SU-DHL-6 (cell line): ENCODE data around the gene CLPTM1L.
"Not testable (repeated sequence)": the region's sequence is repeated elsewhere in the genome, so short reads cannot be mapped to it uniquely, and the experiment has no call there.

Experiments used
- H2AFZ ChIP-seq: fragments of 200-600 bp; sonication (generic); 2 replicates; pipeline ENCODE4 v1.6.1; 2014; ENCODE audit warnings: low read depth, mild to moderate bottlenecking, moderate library complexity, mixed read lengths, antibody characterized with exemption, low read length; ENCODE audit not compliant: severe bottlenecking
- H3F3A ChIP-seq: fragments of 200-600 bp; shearing (Covaris generic); 2 replicates; pipeline ENCODE4 v1.6.0; 2016; ENCODE audit warnings: antibody characterized with exemption, mild to moderate bottlenecking; ENCODE audit not compliant: insufficient read depth
- H3K27ac ChIP-seq: fragments of 200-600 bp; sonication (generic); 2 replicates; pipeline ENCODE4 v1.5.1; 2016; ENCODE audit warnings: low read depth, mild to moderate bottlenecking, low read length, moderate library complexity, mixed read lengths
- H3K27me3 ChIP-seq: fragments of 200-600 bp; sonication (generic), shearing (Covaris generic); 2 replicates; pipeline ENCODE4 v1.6.0; 2014; ENCODE audit warnings: mild to moderate bottlenecking, low read length
- H3K36me3 ChIP-seq: fragments of 200-600 bp; sonication (generic); 2 replicates; pipeline ENCODE4 v1.6.1; 2014; ENCODE audit warnings: mild to moderate bottlenecking, low read length, mixed read lengths
- H3K4me2 ChIP-seq: fragments of 300-600, 200-600 bp; shearing (Covaris generic), sonication (generic); 2 replicates; pipeline ENCODE4 v1.6.0; 2014; ENCODE audit warnings: low read length, low read depth, mild to moderate bottlenecking; ENCODE audit not compliant: poor library complexity, severe bottlenecking
- H3K4me3 ChIP-seq: fragments of 200-600 bp; sonication (generic); 2 replicates; pipeline ENCODE4 v1.5.1; 2014; ENCODE audit warnings: antibody characterized with exemption, low read length, mild to moderate bottlenecking, mixed read lengths; ENCODE audit not compliant: insufficient read depth, poor library complexity, severe bottlenecking
- H3K79me2 ChIP-seq: fragments of 200-600 bp; sonication (generic); 2 replicates; pipeline ENCODE4 v1.6.1; 2014; ENCODE audit warnings: mild to moderate bottlenecking, low read length, moderate library complexity; ENCODE audit not compliant: insufficient read depth
- H3K9ac ChIP-seq: fragments of 200-600 bp; sonication (generic); 2 replicates; pipeline ENCODE4 v1.7.0; 2014; ENCODE audit warnings: mild to moderate bottlenecking, low read length
- H3K9me2 ChIP-seq: fragments of 200-600 bp; sonication (generic); replicated peaks from 2 replicates; pipeline ENCODE4 v1.6.1; 2014; ENCODE audit warnings: low read length; ENCODE audit not compliant: insufficient read depth
- H3K9me3 ChIP-seq: fragments of 200-600 bp; sonication (generic); 2 replicates; pipeline ENCODE4 v1.6.1; 2014; ENCODE audit warnings: low read length, mixed read lengths; ENCODE audit not compliant: insufficient read depth
- H4K20me1 ChIP-seq: fragments of 200-600 bp; sonication (generic); 2 replicates; pipeline ENCODE4 v1.6.1; 2014; ENCODE audit warnings: low read depth, mild to moderate bottlenecking, antibody characterized with exemption, low read length, moderate library complexity, mixed read lengths
- CTCF ChIP-seq: fragments of 200-600 bp; sonication (generic); IDR thresholded peaks from one replicate; pipeline ENCODE4 v1.5.1; 2017; ENCODE audit warnings: antibody characterized with exemption, mild to moderate bottlenecking, low read length, moderate library complexity; ENCODE audit not compliant: insufficient read depth, poor library complexity, severe bottlenecking
- EZH2phosphoT487 ChIP-seq: fragments of 200-600 bp; sonication (generic), shearing (Covaris generic); conservative IDR thresholded peaks from 2 replicates; pipeline ENCODE4 v1.6.1; 2018; ENCODE audit warnings: mild to moderate bottlenecking, antibody characterized with exemption, low read length, moderate library complexity, mixed read lengths

The CLPTM1L gene

GRCh38 chr5:1374679-1375055 lies 29.8 kb upstream of the CLPTM1L start:
- Histone ChIP-seq H3K36me3 (no peaks in the 10 kb centered on the region), H3K9me3 (no peaks in the 10 kb centered on the region), H3K9me2 (no peaks in the 10 kb centered on the region), H4K20me1 (no peaks in the 10 kb centered on the region), H3K9ac (no peak overlapping the region), H2AFZ (no peak overlapping the region), H3K79me2 (no peaks in the 10 kb centered on the region), H3K4me2 (no peak overlapping the region), H3F3A (no peaks in the 10 kb centered on the region), H3K27ac (no peak overlapping the region), H3K4me3 (no peak overlapping the region), H3K27me3 (no peaks in the 10 kb centered on the region)
- no peak for TF ChIP-seq EZH2phosphoT487
- no peak for TF ChIP-seq CTCF

- no peaks in the 10 kb centered on the region for H3K9me2 ChIP-seq
- H3F3A ChIP-seq, result no peaks in the 10 kb centered on the region
- H3K36me3 ChIP-seq, result no peaks in the 10 kb centered on the region
- no peak overlapping the region for H3K4me2 ChIP-seq
- H3K27ac ChIP-seq, result no peak overlapping the region
- no peaks in the 10 kb centered on the region for H3K9me3 ChIP-seq
- TF ChIP-seq CTCF, result no peak
- no peak for TF ChIP-seq EZH2phosphoT487
- H3K27me3 ChIP-seq, result no peaks in the 10 kb centered on the region
- no peak overlapping the region for H3K9ac ChIP-seq
- H3K79me2 ChIP-seq, result no peaks in the 10 kb centered on the region
- H4K20me1 ChIP-seq, result no peaks in the 10 kb centered on the region
- no peak overlapping the region for H2AFZ ChIP-seq
- H3K4me3 ChIP-seq, result no peak overlapping the region
These were observed 29.3 kb upstream of the CLPTM1L start for GRCh38 chr5:1374030-1374678.

GRCh38 chr5:1371972-1372342 lies 27.1 kb upstream of the CLPTM1L start:
- not testable (repeated sequence) for H3F3A ChIP-seq, H3K36me3 ChIP-seq, H3K9me2 ChIP-seq, H3K9me3 ChIP-seq, H3K4me2 ChIP-seq, H3K9ac ChIP-seq, H3K27me3 ChIP-seq, H3K27ac ChIP-seq, H2AFZ ChIP-seq, H3K4me3 ChIP-seq, H4K20me1 ChIP-seq, H3K79me2 ChIP-seq

- Histone ChIP-seq H3K27ac (no peak overlapping the region), H3K4me2 (no peak overlapping the region)
These were observed 26.5 kb upstream of the CLPTM1L start for GRCh38 chr5:1371218-1371971.

More at GRCh38 chr5:1371218-1371971, 26.5 kb upstream of the CLPTM1L start:
- Histone ChIP-seq H3K36me3 (no peaks in the 10 kb centered on the region), H3K9ac (no peak overlapping the region), H3K4me3 (no peak overlapping the region), H3K9me2 (no peaks in the 10 kb centered on the region), H3K79me2 (no peaks in the 10 kb centered on the region), H2AFZ (no peak overlapping the region), H4K20me1 (no peaks in the 10 kb centered on the region), H3F3A (no peaks in the 10 kb centered on the region), H3K27me3 (no peaks in the 10 kb centered on the region), H3K9me3 (no peaks in the 10 kb centered on the region)
- TF ChIP-seq CTCF (no peak), EZH2phosphoT487 (no peak)
